ENCODE results near the gene ARID2. TPM values are rescaled to one million over a fixed set of nuclear protein-coding genes. Genes with fewer than 3 reads are reported as not detected.

ARID2 gene, protein sequence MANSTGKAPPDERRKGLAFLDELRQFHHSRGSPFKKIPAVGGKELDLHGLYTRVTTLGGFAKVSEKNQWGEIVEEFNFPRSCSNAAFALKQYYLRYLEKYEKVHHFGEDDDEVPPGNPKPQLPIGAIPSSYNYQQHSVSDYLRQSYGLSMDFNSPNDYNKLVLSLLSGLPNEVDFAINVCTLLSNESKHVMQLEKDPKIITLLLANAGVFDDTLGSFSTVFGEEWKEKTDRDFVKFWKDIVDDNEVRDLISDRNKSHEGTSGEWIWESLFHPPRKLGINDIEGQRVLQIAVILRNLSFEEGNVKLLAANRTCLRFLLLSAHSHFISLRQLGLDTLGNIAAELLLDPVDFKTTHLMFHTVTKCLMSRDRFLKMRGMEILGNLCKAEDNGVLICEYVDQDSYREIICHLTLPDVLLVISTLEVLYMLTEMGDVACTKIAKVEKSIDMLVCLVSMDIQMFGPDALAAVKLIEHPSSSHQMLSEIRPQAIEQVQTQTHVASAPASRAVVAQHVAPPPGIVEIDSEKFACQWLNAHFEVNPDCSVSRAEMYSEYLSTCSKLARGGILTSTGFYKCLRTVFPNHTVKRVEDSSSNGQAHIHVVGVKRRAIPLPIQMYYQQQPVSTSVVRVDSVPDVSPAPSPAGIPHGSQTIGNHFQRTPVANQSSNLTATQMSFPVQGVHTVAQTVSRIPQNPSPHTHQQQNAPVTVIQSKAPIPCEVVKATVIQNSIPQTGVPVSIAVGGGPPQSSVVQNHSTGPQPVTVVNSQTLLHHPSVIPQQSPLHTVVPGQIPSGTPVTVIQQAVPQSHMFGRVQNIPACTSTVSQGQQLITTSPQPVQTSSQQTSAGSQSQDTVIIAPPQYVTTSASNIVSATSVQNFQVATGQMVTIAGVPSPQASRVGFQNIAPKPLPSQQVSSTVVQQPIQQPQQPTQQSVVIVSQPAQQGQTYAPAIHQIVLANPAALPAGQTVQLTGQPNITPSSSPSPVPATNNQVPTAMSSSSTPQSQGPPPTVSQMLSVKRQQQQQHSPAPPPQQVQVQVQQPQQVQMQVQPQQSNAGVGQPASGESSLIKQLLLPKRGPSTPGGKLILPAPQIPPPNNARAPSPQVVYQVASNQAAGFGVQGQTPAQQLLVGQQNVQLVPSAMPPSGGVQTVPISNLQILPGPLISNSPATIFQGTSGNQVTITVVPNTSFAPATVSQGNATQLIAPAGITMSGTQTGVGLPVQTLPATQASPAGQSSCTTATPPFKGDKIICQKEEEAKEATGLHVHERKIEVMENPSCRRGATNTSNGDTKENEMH (N-terminal part only)
- total RNA-seq (2021) (60.3 and 72.2 TPM in 2 replicates), Bru-seq, nascent RNA (percentile 97 among the genes with signal in this experiment), BruChase-seq, experiment 1, labeled RNA remaining after a 2-hour chase (percentile 93 among the genes with signal in this experiment), BruChase-seq, experiment 2, labeled RNA remaining after a 6-hour chase (percentile 86 among the genes with signal in this experiment)
- long read RNA-seq, full-length matches to known transcripts, result 10 of 28 reads
- long read RNA-seq, partial matches to known transcripts, result 12 of 28 reads
- long read RNA-seq, other reads (novel, unspliced or antisense), result 6 of 28 reads

GRCh38 chr12:45729233-45730083 lies at the start of gene ARID2:
TSS of gene ARID2 (plus strand) at chr12:45729706. CDS start at chr12:45729837, 131 bp downstream.
- no peaks in the 10 kb centered on the region for H3K27me3 ChIP-seq (replicated peaks; ENCODE audit: insufficient read depth, low read depth, low read length, poor library complexity)
- peak; percentile 81 for DNase-seq (ENCODE audit: low spot score)
- peaks cover 32% of the 10 kb centered on the region for H3K36me3 ChIP-seq (ENCODE audit: insufficient read depth, low read length, poor library complexity, severe bottlenecking)
- peaks cover 22% of the 10 kb centered on the region for H3K4me1 ChIP-seq (ENCODE audit: insufficient read depth, low read length, poor library complexity, severe bottlenecking)
- peak within 1 kb of the TSS; percentile 99 for H3K27ac ChIP-seq (ENCODE audit: low read depth, low read length, poor library complexity, severe bottlenecking)
- BruUV-seq (replicated peaks), result no TSS peak
- POLR2A ChIA-PET (ENCODE audit: low non-redundant PET), result interaction anchor here (0.6 to 0.7 kb wide), 2 partner anchors 127 to 322 kb away, joined by 3 read pairs; no protein-coding TSS in a partner anchor
- TF ChIP-seq EZH2 (IDR thresholded peaks at IDR 0.05; ENCODE audit: borderline replicate concordance, low read depth, low read length, poor library complexity, severe bottlenecking) (no peak), CTCF (conservative IDR thresholded peaks at IDR 0.05; ENCODE audit: low read depth, low read length) (no peak)
- intact Hi-C loops (cut with micrococcal nuclease; ENCODE audit: unreplicated experiment), result loop anchor here (2.0 to 5.0 kb wide), 4 partner anchors 167 to 557 kb away; partner anchors contain the start of gene SCAF11
- CTCF ChIA-PET, result interaction anchor here (0.6 to 1.4 kb wide), 3 partner anchors 186 to 581 kb away, joined by 3 to 6 read pairs (median 4); no protein-coding TSS in a partner anchor
- no peaks in the 10 kb centered on the region for H3K9me3 ChIP-seq (ENCODE audit: low read depth, low read length, poor library complexity, severe bottlenecking)
- peak within 1 kb of the TSS; percentile 94 for H3K4me3 ChIP-seq (ENCODE audit: low read depth, low read length, poor library complexity, severe bottlenecking)

DNA sequence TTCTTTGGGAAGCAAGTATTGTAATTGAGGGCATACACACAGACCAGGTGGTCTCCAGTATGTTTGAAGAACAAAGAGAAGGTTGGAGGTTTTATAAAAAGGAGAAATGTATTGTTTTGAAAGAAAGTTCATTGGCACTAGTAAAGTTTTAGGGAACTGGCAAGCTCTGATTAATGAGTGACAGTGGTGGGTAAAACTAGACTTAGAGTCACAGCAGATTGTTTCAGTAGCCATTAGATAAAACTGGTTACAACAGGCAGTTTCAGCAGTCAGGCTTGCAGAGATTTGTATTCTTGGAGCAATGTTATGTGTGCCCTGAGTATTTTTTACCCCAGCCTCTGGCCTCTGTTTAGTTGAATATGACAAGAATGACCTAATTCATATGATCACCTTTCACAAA lies 49.1 kb upstream of the ARID2 start:
- no peak overlapping the region for H3K27ac ChIP-seq (ENCODE audit: low read depth, low read length, poor library complexity, severe bottlenecking)
- TF ChIP-seq CTCF (conservative IDR thresholded peaks at IDR 0.05; ENCODE audit: low read depth, low read length) (no peak), EZH2 (IDR thresholded peaks at IDR 0.05; ENCODE audit: borderline replicate concordance, low read depth, low read length, poor library complexity, severe bottlenecking) (no peak)
- CTCF ChIA-PET, result no interaction called here
- no TSS peak for BruUV-seq (replicated peaks)
- no peaks in the 10 kb centered on the region for H3K27me3 ChIP-seq (replicated peaks; ENCODE audit: insufficient read depth, low read depth, low read length, poor library complexity)
- DNase-seq (ENCODE audit: low spot score), result no peak
- H3K36me3 ChIP-seq (ENCODE audit: insufficient read depth, low read length, poor library complexity, severe bottlenecking), result no peaks in the 10 kb centered on the region
- POLR2A ChIA-PET (ENCODE audit: low non-redundant PET), result no interaction called here
- H3K4me1 ChIP-seq (ENCODE audit: insufficient read depth, low read length, poor library complexity, severe bottlenecking), result no peaks in the 10 kb centered on the region
- intact Hi-C loops (cut with micrococcal nuclease; ENCODE audit: unreplicated experiment), result no loop called here
- no peaks in the 10 kb centered on the region for H3K9me3 ChIP-seq (ENCODE audit: low read depth, low read length, poor library complexity, severe bottlenecking)
- no peak overlapping the region for H3K4me3 ChIP-seq (ENCODE audit: low read depth, low read length, poor library complexity, severe bottlenecking)
